Loucy (cell line): ENCODE measurements around the gene C13orf46.

Source experiments
- H2AFZ ChIP-seq: fragments of 200-600 bp; sonication (generic); 2 replicates; pipeline ENCODE4 v1.6.0; 2016; ENCODE audit warnings: antibody characterized with exemption, mild to moderate bottlenecking, low read length, moderate library complexity
- H3F3A ChIP-seq: fragments of 200-600 bp; 2 replicates; pipeline ENCODE4 v1.6.0; 2016; ENCODE audit warnings: antibody characterized with exemption, low read depth, mild to moderate bottlenecking
- H3K27me3 ChIP-seq: fragments of 200-600 bp; sonication (generic); 2 replicates; pipeline ENCODE4 v1.6.1; 2014; ENCODE audit warnings: low read length, mild to moderate bottlenecking; ENCODE audit not compliant: insufficient read depth, poor library complexity, severe bottlenecking
- H3K36me3 ChIP-seq: fragments of 200-600 bp; sonication (generic); 2 replicates; pipeline ENCODE4 v1.6.1; 2016; ENCODE audit warnings: low read length; ENCODE audit not compliant: insufficient read depth
- H3K4me1 ChIP-seq: fragments of 200-600 bp; sonication (generic); 2 replicates; pipeline ENCODE4 v1.5.1; 2014; ENCODE audit warnings: low read length, mild to moderate bottlenecking; ENCODE audit not compliant: insufficient read depth, poor library complexity, severe bottlenecking
- H3K4me2 ChIP-seq: fragments of 200-600 bp; sonication (generic); 2 replicates; pipeline ENCODE4 v1.6.0; 2014; ENCODE audit warnings: antibody characterized with exemption, low read length, low read depth, mild to moderate bottlenecking; ENCODE audit not compliant: poor library complexity, severe bottlenecking
- H3K4me3 ChIP-seq: fragments of 200-600 bp; sonication (generic); 2 replicates; pipeline ENCODE4 v1.5.1; 2014; ENCODE audit warnings: low read length, mild to moderate bottlenecking, mixed read lengths; ENCODE audit not compliant: poor library complexity, severe bottlenecking
- H3K79me2 ChIP-seq: fragments of 200-600 bp; sonication (generic); 2 replicates; pipeline ENCODE4 v1.6.1; 2014; ENCODE audit warnings: low read length; ENCODE audit not compliant: insufficient read depth
- H3K9ac ChIP-seq: fragments of 200-600 bp; sonication (generic); 2 replicates; pipeline ENCODE4 v1.6.0; 2014; ENCODE audit warnings: mild to moderate bottlenecking, low read depth, low read length, moderate library complexity; ENCODE audit not compliant: poor library complexity, severe bottlenecking
- H3K9me2 ChIP-seq: fragments of 200-600 bp; sonication (generic); replicated peaks from 2 replicates; pipeline ENCODE4 v1.6.1; 2016; ENCODE audit warnings: low read depth, low read length, mixed read lengths
- H3K9me3 ChIP-seq: fragments of 200-600 bp; sonication (generic); 2 replicates; pipeline ENCODE4 v1.6.1; 2014; ENCODE audit warnings: mild to moderate bottlenecking, antibody characterized with exemption, low read length, low read depth; ENCODE audit not compliant: insufficient read depth
- H4K20me1 ChIP-seq: fragments of 200-600 bp; sonication (generic); 2 replicates; pipeline ENCODE4 v1.6.0; 2014; ENCODE audit warnings: antibody characterized with exemption, low read length, mild to moderate bottlenecking; ENCODE audit not compliant: insufficient read depth, poor library complexity, severe bottlenecking
- EZH2phosphoT487 ChIP-seq: fragments of 200-600 bp; IDR thresholded peaks from 2 replicates; pipeline ENCODE4 v1.6.1; 2018; ENCODE audit warnings: antibody characterized with exemption, mild to moderate bottlenecking, moderate library complexity, borderline replicate concordance
- TF ChIP-seq, protein P1 (sequence below): fragments of 200-600 bp; sonication (generic); conservative IDR thresholded peaks from 2 replicates; pipeline ENCODE4 v1.5.1; 2014; ENCODE audit warnings: mild to moderate bottlenecking, antibody characterized with exemption, low read length

Gene C13orf46

DNA sequence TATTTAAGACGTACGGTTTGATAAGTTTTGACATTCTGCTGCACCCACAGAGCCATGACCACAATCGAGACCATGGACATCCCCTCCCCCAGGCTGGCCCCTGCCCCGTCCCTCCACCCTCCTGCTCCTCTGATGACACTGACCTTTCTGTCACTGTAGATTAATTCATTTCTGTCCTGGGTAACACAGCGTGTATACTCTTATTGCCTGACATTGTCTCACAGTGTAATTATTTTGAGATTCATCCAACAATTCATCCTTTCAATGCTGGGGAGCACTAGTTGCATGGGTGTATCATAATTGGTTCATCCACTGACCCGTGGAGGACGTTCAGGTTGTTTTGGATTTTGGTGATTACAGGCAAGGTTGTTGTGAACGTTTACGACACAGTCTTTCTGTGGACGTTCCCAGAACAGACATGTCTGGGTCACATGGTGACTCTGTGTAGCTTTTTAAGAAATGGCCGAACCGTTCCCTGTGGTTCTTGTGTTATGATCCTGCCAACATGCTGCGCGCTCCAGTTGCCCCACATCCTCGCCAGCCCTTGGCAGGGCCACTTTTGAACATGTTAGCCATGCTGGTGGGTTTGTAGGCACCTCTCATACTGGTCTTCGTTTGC, 41.9 kb downstream of the C13orf46 start:
- Histone ChIP-seq H3K4me1 (peaks cover 5% of the 10 kb centered on the region), H3K4me2 (no peak overlapping the region), H3K79me2 (no peaks in the 10 kb centered on the region), H3K36me3 (no peaks in the 10 kb centered on the region), H3K9me2 (no peaks in the 10 kb centered on the region), H3F3A (no peaks in the 10 kb centered on the region), H3K4me3 (no peak overlapping the region), H3K27me3 (no peaks in the 10 kb centered on the region), H3K9ac (no peak overlapping the region), H3K9me3 (no peaks in the 10 kb centered on the region), H2AFZ (no peak overlapping the region), H4K20me1 (no peaks in the 10 kb centered on the region)
- no peak for TF ChIP-seq EZH2phosphoT487
- TF ChIP-seq, protein P1, sequence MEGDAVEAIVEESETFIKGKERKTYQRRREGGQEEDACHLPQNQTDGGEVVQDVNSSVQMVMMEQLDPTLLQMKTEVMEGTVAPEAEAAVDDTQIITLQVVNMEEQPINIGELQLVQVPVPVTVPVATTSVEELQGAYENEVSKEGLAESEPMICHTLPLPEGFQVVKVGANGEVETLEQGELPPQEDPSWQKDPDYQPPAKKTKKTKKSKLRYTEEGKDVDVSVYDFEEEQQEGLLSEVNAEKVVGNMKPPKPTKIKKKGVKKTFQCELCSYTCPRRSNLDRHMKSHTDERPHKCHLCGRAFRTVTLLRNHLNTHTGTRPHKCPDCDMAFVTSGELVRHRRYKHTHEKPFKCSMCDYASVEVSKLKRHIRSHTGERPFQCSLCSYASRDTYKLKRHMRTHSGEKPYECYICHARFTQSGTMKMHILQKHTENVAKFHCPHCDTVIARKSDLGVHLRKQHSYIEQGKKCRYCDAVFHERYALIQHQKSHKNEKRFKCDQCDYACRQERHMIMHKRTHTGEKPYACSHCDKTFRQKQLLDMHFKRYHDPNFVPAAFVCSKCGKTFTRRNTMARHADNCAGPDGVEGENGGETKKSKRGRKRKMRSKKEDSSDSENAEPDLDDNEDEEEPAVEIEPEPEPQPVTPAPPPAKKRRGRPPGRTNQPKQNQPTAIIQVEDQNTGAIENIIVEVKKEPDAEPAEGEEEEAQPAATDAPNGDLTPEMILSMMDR, result no peak

DNA sequence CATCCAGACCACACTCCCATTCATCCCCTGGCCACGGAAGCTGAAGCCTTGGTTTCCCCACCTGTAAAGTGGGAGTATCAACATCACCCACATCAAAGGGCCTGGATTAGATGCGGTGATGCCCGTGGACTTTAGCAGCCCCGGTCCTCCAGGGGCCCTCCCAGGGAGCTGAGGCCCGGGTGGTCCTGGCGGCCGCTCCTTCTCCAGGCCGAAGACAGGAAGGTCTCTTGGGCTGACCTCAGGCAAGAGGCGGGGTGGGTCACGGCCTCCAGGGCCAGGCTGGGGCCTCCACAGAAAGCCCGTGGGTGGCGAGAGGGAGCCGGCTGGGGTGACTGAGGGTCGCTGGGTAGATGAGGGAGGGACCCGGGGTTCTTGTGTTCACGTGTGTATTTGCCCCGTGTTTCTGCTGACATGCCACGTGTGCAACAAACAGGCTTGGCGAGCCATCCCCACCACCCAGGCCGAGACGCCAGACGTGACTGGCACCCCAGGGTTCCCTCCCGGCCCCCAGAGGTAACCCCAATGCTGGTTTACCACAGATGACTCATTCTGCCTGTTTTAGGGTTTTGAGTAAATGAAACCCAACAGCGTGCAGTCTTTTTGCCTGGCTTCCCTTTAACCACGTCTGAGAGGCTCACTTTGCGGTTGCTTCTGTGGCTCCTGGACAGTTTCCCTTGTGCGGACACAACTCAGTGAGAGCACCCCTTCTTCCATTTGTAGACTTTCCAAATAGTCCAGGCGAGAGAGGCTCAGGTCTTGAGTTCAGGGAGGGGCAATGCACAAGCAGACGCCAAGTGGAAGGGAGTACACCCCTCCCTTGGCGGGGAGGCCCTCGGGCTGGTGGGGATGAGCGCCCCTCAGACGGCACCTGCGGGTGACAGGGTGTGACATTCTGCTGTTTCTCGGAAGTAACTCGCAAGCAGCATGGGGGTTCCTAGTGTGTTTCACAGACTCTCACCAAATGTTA, 42.9 kb downstream of the C13orf46 start:
- Histone ChIP-seq H3K9me3 (no peaks in the 10 kb centered on the region), H3K4me1 (peaks cover 5% of the 10 kb centered on the region), H3K9me2 (no peaks in the 10 kb centered on the region), H3K9ac (no peak overlapping the region), H3K36me3 (no peaks in the 10 kb centered on the region), H3K27me3 (no peaks in the 10 kb centered on the region), H3F3A (no peaks in the 10 kb centered on the region), H4K20me1 (no peaks in the 10 kb centered on the region), H3K4me3 (no peak overlapping the region), H2AFZ (no peak overlapping the region), H3K4me2 (peak overlapping the region; percentile 35), H3K79me2 (no peaks in the 10 kb centered on the region)
- TF ChIP-seq EZH2phosphoT487, result no peak
- TF ChIP-seq, protein P1, result no peak

GRCh38 chr13:113929628-113930615, 44.0 kb downstream of the C13orf46 start:
- H3K4me2 ChIP-seq, result no peak overlapping the region
- no peaks in the 10 kb centered on the region for H3F3A ChIP-seq
- TF ChIP-seq, protein P1, result no peak
- no peak for TF ChIP-seq EZH2phosphoT487
- H3K4me1 ChIP-seq, result peaks cover 5% of the 10 kb centered on the region
- no peaks in the 10 kb centered on the region for H3K9me2 ChIP-seq
- H3K27me3 ChIP-seq, result no peaks in the 10 kb centered on the region
- no peaks in the 10 kb centered on the region for H4K20me1 ChIP-seq
- no peaks in the 10 kb centered on the region for H3K79me2 ChIP-seq
- H3K9ac ChIP-seq, result no peak overlapping the region
- H2AFZ ChIP-seq, result no peak overlapping the region
- H3K4me3 ChIP-seq, result no peak overlapping the region
- no peaks in the 10 kb centered on the region for H3K9me3 ChIP-seq
- no peaks in the 10 kb centered on the region for H3K36me3 ChIP-seq
